ENCODE measurements around the gene S100A2. TPM values are rescaled to one million over a fixed set of nuclear protein-coding genes. Genes with fewer than 3 reads are reported as not detected.
A peak's percentile ranks its signal among the peaks of the same experiment; 100 is the strongest.
"Not testable (repeated sequence)": the region's sequence is repeated elsewhere in the genome, so short reads cannot be mapped to it uniquely, and the experiment has no call there.

Gene S100A2
- polyA plus RNA-seq, 1 donor from 2014 or later: not detected

DNA sequence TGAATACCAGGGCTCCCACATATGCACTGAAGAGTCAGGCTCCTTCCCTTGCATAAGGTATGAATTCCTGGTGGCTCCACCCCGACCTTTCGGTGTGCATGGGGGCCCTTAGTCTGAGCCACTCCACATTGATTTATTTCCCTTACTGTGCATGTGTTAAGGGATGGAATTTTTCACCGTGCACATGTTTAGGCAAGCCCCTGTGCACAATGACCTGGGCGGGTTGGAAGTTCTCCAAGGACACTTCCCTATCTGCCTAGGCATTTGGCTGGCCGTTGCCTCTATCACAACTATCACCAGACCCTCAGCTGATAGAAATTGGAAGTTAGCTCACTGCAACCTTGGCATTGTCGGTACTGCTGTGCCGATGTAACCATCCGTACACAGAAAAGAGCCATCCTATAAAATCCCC, 39.5 kb downstream of the S100A2 start:
- no peaks in the 10 kb centered on the region for H3K9me3 Mint-ChIP-seq
- H3K27me3 Mint-ChIP-seq: peaks cover 4% of the 10 kb centered on the region
- H3K4me1 Mint-ChIP-seq: peaks cover 0 to 2% (median 2%) of the 10 kb centered on the region in 3 donors
- H3K36me3 Mint-ChIP-seq: peaks cover 1% of the 10 kb centered on the region
- H3K27ac Mint-ChIP-seq: no peak overlapping the region
- no peak overlapping the region for H3K4me3 Mint-ChIP-seq

DNA sequence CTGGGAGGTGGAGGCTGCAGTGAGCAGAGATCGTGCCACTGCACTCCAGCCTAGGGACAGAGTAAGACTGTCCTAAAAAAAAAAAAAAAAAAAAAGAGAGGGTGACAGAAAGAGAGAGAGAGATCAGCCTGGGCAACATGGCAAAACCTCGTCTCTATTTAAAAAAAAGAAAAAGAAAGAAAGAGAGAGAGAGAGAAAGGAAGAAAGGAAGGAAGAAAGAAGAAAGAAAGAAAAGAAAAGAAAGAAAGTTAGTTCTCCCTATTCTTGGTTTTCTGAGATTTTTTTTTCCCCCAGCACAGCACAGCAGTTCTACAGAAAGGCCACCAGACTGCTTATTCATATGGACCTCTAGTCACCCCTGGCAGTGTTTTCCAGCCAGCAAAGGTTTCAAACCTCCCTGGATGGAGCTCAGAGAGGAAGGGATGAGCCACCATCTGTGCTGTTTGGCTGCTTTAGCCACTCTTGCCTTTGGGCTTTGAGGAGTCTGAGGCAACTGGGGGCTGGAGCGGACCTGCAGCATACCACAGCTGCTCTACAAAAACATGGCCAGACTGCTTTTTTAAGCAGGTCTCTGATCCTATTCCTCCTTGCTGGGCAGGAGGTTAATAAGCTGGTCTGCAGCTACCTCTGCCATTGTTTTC, 40.4 kb downstream of the S100A2 start:
- Mint-ChIP-seq H3K9me3 (no peaks in the 10 kb centered on the region), H3K36me3 (peaks cover 1% of the 10 kb centered on the region), H3K27me3 (peaks cover 9% of the 10 kb centered on the region), H3K27ac (no peak overlapping the region), H3K4me3 (no peak overlapping the region), H3K4me1 (no peaks in the 10 kb centered on the region)

DNA sequence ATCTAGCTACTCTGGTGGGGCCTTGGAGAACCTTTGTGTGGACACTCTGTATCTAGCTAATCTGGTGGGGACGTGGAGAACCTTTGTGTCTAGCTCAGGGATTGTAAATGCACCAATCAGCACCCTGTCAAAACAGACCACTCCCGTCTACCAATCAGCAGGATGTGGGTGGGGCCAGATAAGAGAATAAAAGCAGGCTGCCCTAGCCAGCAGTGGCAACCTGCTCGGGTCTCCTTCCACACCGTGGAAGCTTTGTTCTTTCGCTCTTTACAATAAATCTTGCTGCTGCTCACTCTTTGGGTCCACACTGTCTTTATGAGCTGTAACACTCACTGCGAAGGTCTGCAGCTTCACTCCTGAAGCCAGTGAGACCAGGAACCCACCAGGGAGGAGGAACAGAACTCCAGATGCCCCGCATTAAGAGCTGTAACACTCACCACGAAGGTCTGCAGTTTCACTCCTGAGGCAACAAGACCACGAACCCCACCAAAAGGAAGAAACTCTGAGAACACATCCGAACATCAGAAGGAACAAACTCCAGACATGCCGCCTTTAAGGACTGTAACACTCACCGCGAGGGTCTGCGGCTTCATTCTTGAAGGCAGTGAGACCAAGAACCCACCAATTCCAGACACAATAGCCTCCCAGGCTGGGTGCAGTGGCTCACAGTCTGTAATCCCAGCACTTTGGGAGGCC, 43.1 kb downstream of the S100A2 start:
- H3K36me3 Mint-ChIP-seq, H3K9me3 Mint-ChIP-seq, H3K4me1 Mint-ChIP-seq, H3K4me3 Mint-ChIP-seq, H3K27ac Mint-ChIP-seq: not testable (repeated sequence)
- peaks cover 11% of the 10 kb centered on the region for H3K27me3 Mint-ChIP-seq

DNA sequence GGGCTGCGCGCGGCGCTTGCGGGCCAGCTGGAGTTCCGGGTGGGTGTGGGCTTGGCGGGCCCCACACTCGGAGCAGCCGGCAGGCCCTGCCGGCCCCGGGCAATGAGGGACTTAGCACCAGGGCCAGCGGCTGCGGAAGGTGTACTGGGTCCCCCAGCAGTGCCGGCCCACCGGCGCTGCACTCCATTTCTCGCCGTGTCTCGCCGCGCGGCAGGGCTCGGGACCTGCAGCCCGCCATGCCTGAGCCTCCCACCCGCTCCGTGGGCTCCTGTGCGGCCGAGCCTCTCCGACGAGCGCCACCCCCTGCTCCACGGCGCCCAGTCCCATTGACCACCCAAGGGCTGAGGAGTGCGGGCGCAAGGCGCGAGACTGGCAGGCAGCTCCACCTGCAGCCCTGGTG, 43.8 kb downstream of the S100A2 start:
- H3K4me1 Mint-ChIP-seq, H3K9me3 Mint-ChIP-seq, H3K4me3 Mint-ChIP-seq, H3K36me3 Mint-ChIP-seq, H3K27ac Mint-ChIP-seq: not testable (repeated sequence)
- peaks cover 11% of the 10 kb centered on the region for H3K27me3 Mint-ChIP-seq

DNA sequence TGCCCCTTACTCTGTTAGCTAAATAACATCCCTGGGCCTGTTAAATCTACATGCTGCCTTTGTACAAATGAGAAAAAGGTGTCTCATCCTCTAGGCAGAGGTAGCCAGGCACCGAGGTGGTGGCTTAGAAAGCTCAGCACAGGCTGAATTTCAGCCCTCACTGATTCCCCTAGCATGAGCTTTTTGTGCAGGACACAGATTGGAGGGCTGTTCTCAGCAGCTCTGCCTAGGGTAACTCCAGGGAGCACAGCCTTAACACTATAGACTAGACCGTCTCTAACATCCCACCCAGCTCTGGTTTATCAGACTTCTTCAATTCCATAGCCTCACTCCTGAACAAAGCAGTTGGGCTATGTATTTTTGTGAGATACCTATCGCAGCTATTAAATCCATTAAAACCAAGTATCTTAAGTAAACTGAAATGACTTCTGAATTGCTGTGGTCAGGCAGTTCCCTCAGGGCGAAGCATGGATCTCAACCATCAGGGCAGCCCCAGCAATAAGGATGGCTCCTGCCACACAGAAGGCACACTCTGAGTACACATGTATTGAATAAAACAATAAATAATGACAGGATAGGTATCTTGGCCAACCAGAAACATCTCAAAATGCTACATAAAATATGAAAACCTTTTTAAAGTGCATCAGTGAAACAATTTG, 44.7 kb downstream of the S100A2 start:
- Mint-ChIP-seq H3K4me3 (peak overlapping the region in 1 of 4 donors; percentile 2), H3K36me3 (no peaks in the 10 kb centered on the region), H3K27me3 (peaks cover 11% of the 10 kb centered on the region), H3K27ac (no peak overlapping the region), H3K9me3 (no peaks in the 10 kb centered on the region), H3K4me1 (peaks cover 0 to 3% (median 2%) of the 10 kb centered on the region in 3 donors)

DNA sequence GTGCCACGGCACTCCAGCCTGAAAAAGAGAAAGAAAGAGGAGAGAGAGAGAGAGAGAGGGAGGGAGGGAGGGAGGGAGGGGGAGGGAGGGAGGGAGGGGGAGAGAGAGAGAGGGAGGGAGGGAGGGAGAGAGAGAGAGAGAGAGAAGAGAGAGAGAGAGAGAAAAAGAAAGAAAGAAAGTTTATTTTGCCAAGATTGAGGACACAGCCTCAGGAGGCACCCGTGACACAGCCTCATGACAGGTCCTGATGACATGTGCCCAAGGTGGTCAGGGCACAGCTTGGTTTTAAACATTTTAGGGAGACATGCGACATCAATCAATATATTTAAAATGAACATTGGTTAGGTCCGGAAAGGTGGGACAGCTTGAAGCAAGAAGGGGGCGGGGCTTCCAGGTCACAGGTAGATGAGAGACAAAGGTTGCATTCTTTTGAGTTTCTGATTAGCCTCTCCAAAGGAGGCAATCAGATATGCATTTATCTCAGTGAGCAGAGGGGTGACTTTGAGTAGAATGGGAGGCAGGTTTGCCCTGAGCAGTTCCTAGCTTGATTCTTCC, 45.4 kb downstream of the S100A2 start:
- H3K4me3 Mint-ChIP-seq, H3K36me3 Mint-ChIP-seq, H3K9me3 Mint-ChIP-seq, H3K4me1 Mint-ChIP-seq: not testable (repeated sequence)
- H3K27ac Mint-ChIP-seq: peak overlapping the region in 1 of 3 donors; percentile 21
- peaks cover 11% of the 10 kb centered on the region for H3K27me3 Mint-ChIP-seq

DNA sequence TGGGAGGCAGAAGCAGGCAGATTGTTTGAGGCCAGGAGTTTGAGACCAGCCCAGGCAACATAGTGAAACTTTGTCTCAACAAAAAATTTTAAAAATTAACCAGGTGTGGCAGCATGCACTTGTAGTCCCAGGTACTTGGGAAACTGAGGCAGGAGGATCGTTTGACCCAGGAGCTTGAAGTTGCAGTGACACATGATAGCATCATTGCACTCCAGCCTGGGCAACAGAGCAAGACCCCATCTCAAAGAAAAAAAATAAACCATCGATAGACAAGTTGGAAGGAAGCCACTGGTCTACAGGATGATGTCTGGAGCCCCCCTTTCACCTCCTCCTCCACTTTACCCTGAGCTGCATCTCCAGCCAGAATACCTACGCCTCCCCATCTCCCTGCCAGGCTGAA, 46.4 kb downstream of the S100A2 start:
- H3K4me3 Mint-ChIP-seq: peak overlapping the region in 1 of 4 donors; percentile 74
- no peaks in the 10 kb centered on the region for H3K36me3 Mint-ChIP-seq
- H3K4me1 Mint-ChIP-seq: peaks cover 0 to 3% (median 2%) of the 10 kb centered on the region in 3 donors
- peaks cover 11% of the 10 kb centered on the region for H3K27me3 Mint-ChIP-seq
- H3K9me3 Mint-ChIP-seq: no peaks in the 10 kb centered on the region
- H3K27ac Mint-ChIP-seq: no peak overlapping the region

DNA sequence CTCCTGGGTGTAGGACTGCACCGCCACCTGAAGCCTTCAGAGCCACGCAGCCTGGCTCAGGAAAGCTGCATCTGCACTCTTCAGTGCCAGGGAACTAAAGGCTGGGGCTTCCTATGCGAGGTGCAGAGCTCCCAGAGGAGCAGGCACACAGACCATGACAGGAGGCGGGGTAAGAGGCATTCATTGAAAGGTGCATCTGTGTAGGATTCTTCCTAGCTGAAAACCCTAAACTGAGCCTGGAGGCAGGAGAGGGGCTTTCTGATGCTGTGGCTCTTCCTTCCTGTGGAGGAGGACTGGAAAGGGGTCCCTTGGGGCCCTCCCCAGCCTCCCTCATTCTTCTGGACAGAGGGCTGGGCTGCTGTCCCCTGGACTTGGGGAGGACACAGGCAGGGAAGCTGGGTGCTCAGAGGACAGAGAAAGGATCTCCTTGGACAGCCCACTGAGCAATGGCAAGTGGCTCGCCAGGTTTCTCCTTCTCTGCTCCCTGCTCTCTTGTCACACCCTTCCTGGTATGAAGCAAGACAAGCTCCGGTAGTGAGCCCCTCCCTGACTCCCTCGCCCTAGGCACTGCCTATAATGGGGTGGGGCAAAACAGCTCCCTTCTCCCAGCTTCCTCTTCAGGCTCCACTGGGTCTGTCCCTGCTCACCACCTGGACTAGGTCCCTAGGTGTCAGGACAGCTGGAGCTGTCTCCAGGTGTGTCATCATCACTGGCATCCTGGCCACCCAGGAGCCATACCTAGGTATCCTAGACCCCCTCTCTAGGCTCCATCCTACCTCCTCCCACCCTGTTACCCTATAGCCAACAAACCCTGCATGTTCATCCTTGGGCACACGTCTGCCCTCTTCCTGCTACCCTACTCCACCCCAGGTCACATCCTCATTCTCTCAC, 49.9 kb downstream of the S100A2 start:
- H3K27me3 Mint-ChIP-seq: peaks cover 6% of the 10 kb centered on the region
- H3K36me3 Mint-ChIP-seq: no peaks in the 10 kb centered on the region
- H3K9me3 Mint-ChIP-seq: no peaks in the 10 kb centered on the region

DNA sequence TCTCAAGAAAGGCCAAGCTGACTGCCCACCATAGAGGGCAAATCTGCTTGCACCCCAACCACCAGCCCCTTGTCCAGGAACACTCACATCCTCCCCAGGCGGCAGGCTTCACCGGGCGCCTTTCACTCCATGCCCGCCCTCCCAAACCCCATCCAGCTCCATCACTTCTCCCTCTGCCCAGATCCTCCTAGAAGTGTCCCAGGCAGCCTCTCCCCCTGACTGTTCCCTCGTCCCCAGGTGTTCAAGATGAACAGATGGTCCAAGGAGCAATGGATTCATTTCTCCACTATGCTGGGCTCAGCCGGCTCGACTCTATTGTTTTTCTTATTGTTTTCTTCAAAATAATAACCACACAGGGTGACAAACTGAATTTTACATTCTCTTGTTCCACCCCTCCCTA, 52.0 kb downstream of the S100A2 start:
- peak overlapping the region in 1 of 3 donors; percentile 62 for H3K27ac Mint-ChIP-seq

More for the DNA sequence above, 49.9 kb downstream of the S100A2 start:
- Mint-ChIP-seq H3K4me1 (peaks cover 0 to 3% (median 2%) of the 10 kb centered on the region in 3 donors), H3K27ac (no peak overlapping the region), H3K4me3 (no peak overlapping the region)

DNA sequence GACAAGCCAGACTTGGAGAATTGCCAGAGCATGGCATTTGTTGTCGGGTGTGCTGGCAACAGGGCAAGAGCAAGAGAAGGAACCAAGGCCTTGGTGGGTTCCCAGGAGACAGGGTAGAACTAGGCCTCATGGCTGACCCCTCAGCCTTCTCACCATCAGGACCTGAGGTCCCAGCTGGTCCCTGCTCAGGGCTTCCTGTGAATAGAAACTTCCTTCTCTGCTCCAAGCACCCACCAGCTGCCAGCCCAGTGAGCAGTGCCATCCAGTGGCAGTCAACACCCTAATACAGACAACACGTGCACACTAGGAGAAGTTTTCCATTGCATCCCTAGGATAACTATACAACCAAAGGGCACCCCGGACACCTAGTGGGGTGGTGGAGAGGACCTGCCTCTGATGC, 52.6 kb downstream of the S100A2 start:
- H3K27ac Mint-ChIP-seq: no peak overlapping the region
- H3K4me1 Mint-ChIP-seq: peaks cover 0 to 2% (median 0%) of the 10 kb centered on the region in 3 donors
- H3K36me3 Mint-ChIP-seq: no peaks in the 10 kb centered on the region
- H3K9me3 Mint-ChIP-seq: no peaks in the 10 kb centered on the region
- H3K4me3 Mint-ChIP-seq: no peak overlapping the region
- peaks cover 2% of the 10 kb centered on the region for H3K27me3 Mint-ChIP-seq

More for the DNA sequence above, 52.0 kb downstream of the S100A2 start:
- Mint-ChIP-seq H3K27me3 (peaks cover 2% of the 10 kb centered on the region), H3K36me3 (no peaks in the 10 kb centered on the region), H3K4me1 (peaks cover 0 to 4% (median 3%) of the 10 kb centered on the region in 3 donors), H3K9me3 (no peaks in the 10 kb centered on the region), H3K4me3 (no peak overlapping the region)

Other genes starting within 250 kb of the S100A2 start
- not detected for gene PGLYRP4, start 217.0 kb downstream of the S100A2 start, polyA plus RNA-seq
- gene S100A9, start 208.0 kb downstream of the S100A2 start, polyA plus RNA-seq: 44.6 TPM
- 0.97 TPM for gene S100A12, start 190.2 kb downstream of the S100A2 start, polyA plus RNA-seq
- gene S100A8, start 174.8 kb downstream of the S100A2 start, polyA plus RNA-seq: 28.0 TPM
- not detected for gene S100A7A, start 149.3 kb downstream of the S100A2 start, polyA plus RNA-seq
- not detected for gene S100A7, start 105.2 kb downstream of the S100A2 start, polyA plus RNA-seq
- gene S100A6, start 29.9 kb downstream of the S100A2 start, polyA plus RNA-seq: 397 TPM
- gene S100A5, start 24.9 kb downstream of the S100A2 start, polyA plus RNA-seq: 1.4 TPM
- 524 TPM for gene S100A4, start 20.0 kb downstream of the S100A2 start, polyA plus RNA-seq
- gene S100A3, start 16.6 kb downstream of the S100A2 start, polyA plus RNA-seq: not detected
- gene S100A16, start 47.3 kb upstream of the S100A2 start, polyA plus RNA-seq: not detected
- gene S100A14, start 50.5 kb upstream of the S100A2 start, polyA plus RNA-seq: not detected
- 3.0 TPM for gene S100A13, start 61.7 kb upstream of the S100A2 start, polyA plus RNA-seq
- gene S100A1, start 62.6 kb upstream of the S100A2 start, polyA plus RNA-seq: not detected
- gene CHTOP, start 68.2 kb upstream of the S100A2 start, polyA plus RNA-seq: 78.6 TPM
- 74.5 TPM for gene SNAPIN, start 92.9 kb upstream of the S100A2 start, polyA plus RNA-seq
- gene ILF2, start 105.1 kb upstream of the S100A2 start, polyA plus RNA-seq: 106 TPM
- not detected for gene NPR1, start 112.8 kb upstream of the S100A2 start, polyA plus RNA-seq
- gene INTS3, start 162.2 kb upstream of the S100A2 start, polyA plus RNA-seq: 11.8 TPM
- gene SLC27A3, start 209.6 kb upstream of the S100A2 start, polyA plus RNA-seq: 12.9 TPM

All from IgD-negative memory B cell (primary cell).